GM12865 (cell line): ENCODE measurements around the gene FBXO45.
"Not testable (repeated sequence)": the region's sequence is repeated elsewhere in the genome, so short reads cannot be mapped to it uniquely, and the experiment has no call there.

ENCODE experiments used
- DNase-seq: peaks from one replicate; pipeline ENCODE4 v3.0.0; 2010; ENCODE audit warnings: low read depth
- H3K4me3 ChIP-seq: 2 replicates; pipeline ENCODE4 v1.5.1; 2011; ENCODE audit warnings: mild to moderate bottlenecking, low read depth, low read length, control low read depth
- CTCF ChIP-seq: IDR thresholded peaks from 2 replicates; pipeline ENCODE4 v1.5.1; 2011; ENCODE audit warnings: low read length, control low read depth, low read depth, inconsistent platforms; ENCODE audit not compliant: insufficient read depth; ENCODE audit errors: missing control alignments

Gene FBXO45

GRCh38 chr3:196568246-196569002 lies at the start of gene FBXO45, which contains the start of gene WDR53:
FBXO45 (plus strand) TSS chr3:196568660; CDS start chr3:196568985, 325 bp downstream.
WDR53 (minus strand) TSS chr3:196568554; CDS start chr3:196561475, 7,079 bp downstream.
- peak; percentile 97 for DNase-seq
- H3K4me3 ChIP-seq, result peak within 1 kb of the TSS; percentile 77
- TF ChIP-seq CTCF, result no peak

DNA sequence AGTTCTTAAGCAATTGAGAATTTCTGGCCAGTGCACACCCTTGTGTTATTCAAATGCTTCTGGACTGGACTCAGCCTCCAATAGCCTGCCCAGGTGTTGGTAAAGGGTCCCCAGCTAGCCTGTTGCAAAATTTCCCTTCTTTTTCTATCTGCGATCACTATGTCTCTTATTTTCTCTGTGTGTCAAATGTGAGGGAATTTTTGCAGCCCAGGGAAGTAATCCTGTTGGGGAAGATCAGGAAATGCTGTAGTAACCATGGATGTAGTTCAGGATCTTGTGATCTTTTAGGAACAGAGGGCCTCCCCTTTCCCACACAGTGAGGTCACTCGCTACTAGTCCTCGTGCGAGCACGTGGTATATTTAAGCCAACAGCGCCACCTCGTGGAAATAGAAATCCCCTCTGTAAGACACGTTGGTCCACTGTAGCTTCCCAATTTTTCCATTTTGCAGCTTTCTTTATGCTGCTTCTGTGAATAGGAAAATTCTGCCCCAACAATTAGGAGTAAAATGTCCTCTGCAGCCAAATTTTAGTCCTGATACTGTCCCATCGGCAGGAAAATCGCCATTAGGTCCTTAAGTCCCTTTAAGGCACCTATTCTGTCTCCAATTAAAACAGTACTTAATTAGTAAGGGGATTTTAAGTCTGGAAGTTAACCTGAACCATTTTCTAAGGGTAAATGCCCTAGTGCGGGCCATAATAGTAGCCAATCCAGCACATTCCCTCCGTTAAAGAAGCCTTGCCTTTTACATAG lies 49.3 kb upstream of the FBXO45 start:
- peak; percentile 40 for TF ChIP-seq CTCF
- DNase-seq, result peak; percentile 75

GRCh38 chr3:196519718-196520082 lies 48.8 kb upstream of the FBXO45 start:
- no peak overlapping the region for H3K4me3 ChIP-seq
- DNase-seq, result peak; percentile 49
- no peak for TF ChIP-seq CTCF

More for the DNA sequence above, 49.3 kb upstream of the FBXO45 start:
- no peak overlapping the region for H3K4me3 ChIP-seq

DNA sequence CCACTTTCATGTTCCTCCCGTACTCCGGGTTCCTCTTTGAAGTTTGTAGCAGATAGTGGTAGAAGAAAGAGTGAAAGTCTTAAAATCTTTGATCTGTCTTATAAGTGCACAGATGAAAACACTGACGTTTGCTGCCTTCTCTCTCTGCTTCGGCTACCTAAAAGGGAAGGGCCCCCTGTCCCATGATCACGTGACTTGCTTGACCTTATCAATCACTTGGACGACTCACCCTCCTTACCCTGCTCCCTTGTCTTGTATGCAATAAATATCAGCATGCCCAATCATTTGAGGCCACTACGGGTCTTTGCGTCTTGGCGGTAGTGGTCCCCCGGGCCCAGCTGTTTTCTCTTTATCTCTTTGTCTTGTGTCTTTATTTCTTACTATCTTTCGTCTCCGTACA lies 47.2 kb upstream of the FBXO45 start:
- DNase-seq, H3K4me3 ChIP-seq: not testable (repeated sequence)

DNA sequence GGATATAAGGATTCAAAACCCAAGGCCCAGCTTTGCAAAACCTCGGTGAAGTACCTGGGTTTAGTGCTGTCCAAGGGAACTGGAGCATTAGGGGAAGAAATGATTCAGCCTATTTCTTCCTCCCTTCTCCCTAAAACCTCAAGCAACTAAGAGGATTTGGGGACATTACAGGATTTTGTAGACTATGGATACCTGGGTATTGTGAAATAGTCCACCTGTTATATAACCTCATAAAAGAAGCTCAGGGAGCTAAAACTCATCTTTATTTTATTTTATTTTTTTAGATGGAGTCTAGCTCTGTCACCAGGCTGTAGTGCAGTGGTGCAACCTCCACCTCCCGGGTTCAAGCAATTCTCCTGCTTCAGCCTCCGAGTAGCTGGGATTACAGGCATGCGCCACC lies 44.6 kb upstream of the FBXO45 start:
- H3K4me3 ChIP-seq, result no peak overlapping the region
- DNase-seq, result no peak
- no peak for TF ChIP-seq CTCF

GRCh38 chr3:196524527-196524926 lies 43.9 kb upstream of the FBXO45 start:
- no peak for DNase-seq
- TF ChIP-seq CTCF, result peak; percentile 6
- H3K4me3 ChIP-seq, result no peak overlapping the region

GRCh38 chr3:196525141-196525540 lies 43.3 kb upstream of the FBXO45 start:
- H3K4me3 ChIP-seq, result no peak overlapping the region
- no peak for TF ChIP-seq CTCF
- no peak for DNase-seq
